Lung microvascular endothelial cell (primary cell): ENCODE measurements around the gene TTYH2. TPM values are rescaled to one million over a fixed set of nuclear protein-coding genes. Genes with fewer than 3 reads are reported as not detected.

Experiments
- DNase-seq, 2 donors: peaks; one replicate each; pipeline versions ENCODE4 v3.0.0 to v3.0.0-alpha.2; 2010; ENCODE audit warnings: low read depth in 2 of 2
- total RNA-seq: library from RNA; depleted of rRNA; stranded (reverse); fragments of >200 nt; gene quantifications from 2 replicates; pipeline ENCODE4 v1.2.1, GENCODE V29; 2014

TTYH2 gene
- total RNA-seq, 1 donor from 2014 or later: 0.40 TPM

DNA sequence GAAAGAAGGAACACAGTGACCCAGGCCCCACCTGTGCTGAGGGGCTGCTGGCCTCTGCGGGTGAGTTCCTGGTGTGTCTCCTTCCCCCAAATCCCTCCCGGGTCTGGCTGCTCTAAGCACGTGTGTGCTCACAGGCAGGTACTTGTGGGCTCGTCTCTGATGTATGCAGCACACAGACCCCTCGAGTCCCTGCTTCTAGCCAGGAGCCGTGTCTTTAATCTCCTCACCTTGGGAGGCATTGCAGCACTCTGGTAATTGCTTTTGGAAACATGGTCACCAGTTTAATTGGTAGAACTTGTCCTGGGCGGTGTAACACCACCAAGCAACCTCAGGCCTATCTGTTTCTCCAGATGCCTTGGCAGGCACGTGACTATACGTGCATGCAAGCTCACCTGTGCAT is 18.7 kb upstream of the TTYH2 start:
- DNase-seq: no peak

DNA sequence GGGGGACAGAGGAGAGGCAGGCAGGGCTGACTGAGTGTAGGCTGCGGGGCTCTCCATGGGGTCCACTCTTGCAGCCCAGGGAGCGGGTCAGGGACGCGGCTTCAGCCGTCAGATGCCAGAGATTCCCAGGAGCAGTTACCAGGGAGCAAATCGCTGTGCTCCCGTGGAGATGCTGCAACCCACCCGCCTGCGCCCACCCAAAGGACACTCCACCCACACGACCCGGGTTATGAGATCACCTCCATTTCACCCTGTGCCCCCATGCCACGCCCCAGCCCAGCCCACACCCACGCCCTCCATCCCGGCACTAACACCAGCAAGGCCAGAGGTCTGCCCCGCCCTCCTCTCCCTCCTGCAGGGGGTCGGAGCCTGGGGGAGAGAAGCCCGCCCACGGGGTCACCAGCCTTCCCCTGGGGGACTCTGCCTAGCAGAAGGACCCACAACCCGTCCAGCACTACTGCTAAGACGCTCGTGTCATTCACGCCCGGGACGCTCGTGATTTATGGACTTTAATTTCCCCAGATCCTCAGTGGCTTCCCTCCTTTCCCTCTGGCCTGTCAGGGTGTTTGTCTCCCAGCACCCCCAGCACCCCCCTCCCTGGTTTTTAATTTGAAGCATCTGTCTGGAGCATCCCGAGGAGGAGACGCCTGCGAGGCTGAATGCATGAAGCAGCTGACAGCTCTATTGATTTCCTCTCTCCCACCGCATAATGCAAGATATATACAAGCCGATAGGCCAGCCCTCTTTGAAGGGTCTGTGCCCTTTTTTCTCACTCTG is 16.6 kb upstream of the TTYH2 start:
- DNase-seq: no peak

DNA sequence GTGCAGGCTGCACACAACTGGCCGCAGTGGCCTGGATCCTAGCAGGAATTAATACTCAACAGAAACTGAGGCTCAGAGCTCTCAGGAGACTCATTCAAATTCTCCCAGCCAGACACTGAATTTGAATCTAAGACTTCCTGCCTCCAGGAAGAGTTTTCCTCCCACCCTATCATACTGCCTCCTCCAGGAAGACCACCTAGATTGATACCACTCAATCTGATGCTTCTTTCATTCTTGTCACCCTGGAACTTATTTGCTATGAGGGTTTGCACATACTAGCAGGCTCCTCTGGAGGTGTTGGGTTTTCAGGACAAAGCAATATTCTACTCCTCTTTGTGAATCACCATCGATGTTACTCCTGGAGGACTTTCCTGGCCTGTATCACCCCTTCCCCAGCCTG is 15.6 kb upstream of the TTYH2 start:
- DNase-seq: no peak

GRCh38 chr17:74198694-74199093 is 14.7 kb upstream of the TTYH2 start:
- DNase-seq: no peak

DNA sequence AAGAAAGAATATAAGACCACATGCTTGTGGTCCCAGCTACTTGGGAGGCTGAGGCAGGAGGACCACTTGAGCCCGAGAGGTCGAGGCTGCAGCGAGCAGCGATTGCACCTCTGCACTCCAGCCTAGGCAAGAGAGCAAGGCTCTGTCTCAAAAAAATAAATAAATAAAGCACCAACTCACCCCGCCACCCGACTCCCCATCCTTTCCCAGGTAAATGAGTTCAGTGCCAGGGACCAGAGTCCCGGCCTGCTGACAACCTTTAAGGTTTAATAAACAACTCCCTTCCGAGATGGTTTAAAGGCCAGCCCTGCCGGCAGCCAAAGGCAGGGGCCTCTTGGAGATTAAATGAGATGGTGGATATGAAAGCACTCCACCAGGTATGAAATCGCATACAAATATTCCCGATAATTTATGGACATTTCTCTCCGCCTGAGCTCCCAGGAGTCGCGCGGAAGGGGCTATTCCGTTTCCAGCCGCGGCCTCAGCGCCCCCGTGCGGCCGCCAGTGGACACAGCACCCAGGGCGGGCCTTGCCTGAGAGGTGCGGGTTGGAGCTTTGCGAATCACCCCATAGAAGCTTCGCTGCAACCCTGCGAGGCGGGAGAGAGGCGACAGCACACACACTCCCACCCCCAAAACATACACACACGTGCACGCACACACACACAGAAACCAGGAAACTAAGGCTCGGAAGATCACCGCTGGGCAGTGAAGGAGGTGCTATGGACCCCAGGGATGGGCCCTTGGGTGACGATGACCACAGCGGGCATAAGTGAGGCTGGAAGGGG is 13.9 kb upstream of the TTYH2 start:
- DNase-seq: peak; percentile 55 to 69

- DNase-seq: no peak
These were observed 13.3 kb upstream of the TTYH2 start for GRCh38 chr17:74200112-74200511.

DNA sequence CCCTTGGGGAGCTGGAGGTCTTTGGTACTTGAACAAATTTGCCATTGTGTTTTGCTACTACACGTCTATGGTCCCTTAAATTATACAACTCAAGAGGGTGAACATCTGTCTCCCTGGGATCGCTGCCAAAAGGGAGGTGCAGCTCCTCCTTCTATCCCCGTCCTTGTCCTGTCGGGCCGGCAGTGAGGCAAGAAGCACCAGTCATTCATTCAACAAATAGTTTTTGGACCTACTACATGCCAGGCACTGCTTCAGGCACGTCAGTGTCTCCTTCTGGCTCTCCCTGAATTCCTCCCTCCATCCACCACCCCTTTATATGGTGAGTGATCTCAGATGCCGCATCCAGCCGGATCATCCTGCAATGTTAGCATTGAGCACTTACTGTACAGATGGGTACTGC is 12.1 kb upstream of the TTYH2 start:
- DNase-seq: no peak

GRCh38 chr17:74201948-74202347 is 11.4 kb upstream of the TTYH2 start:
- DNase-seq: no peak

GRCh38 chr17:74202938-74203337 is 10.4 kb upstream of the TTYH2 start:
- no peak for DNase-seq

GRCh38 chr17:74203439-74204240 is 9.7 kb upstream of the TTYH2 start, which contains the start of gene RPL38:
Gene RPL38 (plus strand): TSS chr17:74203678. CDS start chr17:74203956, 278 bp downstream.
- DNase-seq: peak; percentile 99

- DNase-seq: no peak
These were observed 8.9 kb upstream of the TTYH2 start for GRCh38 chr17:74204474-74204873.

GRCh38 chr17:74205274-74205673 is 8.1 kb upstream of the TTYH2 start:
- DNase-seq: no peak

- DNase-seq: no peak
These were observed 7.0 kb upstream of the TTYH2 start for GRCh38 chr17:74206332-74206818.

DNA sequence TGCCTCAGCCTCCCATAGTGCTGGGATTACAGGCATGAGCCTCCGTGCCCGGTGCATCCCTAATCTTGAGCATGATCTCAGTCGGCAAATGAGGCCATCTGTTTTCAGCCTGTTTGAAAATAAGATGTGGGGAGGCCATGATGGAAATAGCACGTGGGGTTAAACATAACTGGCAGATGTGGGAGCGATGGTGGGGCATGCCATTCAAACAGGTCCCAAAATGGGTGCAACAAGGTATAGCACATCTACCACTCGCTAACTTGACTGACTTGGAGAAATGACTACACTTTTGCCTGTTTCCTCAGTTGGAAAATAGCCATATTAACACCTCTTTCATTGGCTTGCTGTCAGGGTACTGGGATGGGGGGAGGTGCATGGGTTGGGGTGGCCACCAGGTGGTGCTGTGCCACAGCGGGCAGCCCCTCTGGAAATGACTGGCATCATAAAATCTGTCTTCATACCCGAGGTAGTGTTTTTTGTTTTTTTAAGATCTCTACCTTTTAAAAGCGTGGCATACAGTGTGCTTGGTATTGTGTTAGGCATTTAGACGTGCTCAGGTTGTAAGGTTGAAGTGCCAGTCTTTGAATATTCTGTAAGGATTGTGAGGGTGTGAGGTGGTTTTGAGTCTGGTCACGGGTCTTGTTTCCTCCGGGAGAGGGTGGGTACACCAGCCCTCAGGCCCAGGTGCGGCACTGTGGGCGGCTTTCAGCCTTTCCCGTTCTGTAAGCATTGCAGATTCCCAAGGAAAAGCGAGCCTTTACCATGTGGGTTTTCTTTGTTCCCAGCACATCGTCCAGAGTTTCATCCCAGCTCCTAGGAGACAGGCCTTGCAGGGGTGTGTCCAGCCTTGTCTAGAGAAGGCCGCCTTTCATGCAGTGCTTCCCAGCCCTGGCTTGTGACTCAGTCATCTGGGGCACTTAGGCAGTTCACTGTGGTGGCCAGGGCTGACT is 2.9 kb upstream of the TTYH2 start:
- DNase-seq: peak; percentile 71 to 82

- DNase-seq: no peak
These were observed 2.0 kb upstream of the TTYH2 start for GRCh38 chr17:74211141-74211911.

DNA sequence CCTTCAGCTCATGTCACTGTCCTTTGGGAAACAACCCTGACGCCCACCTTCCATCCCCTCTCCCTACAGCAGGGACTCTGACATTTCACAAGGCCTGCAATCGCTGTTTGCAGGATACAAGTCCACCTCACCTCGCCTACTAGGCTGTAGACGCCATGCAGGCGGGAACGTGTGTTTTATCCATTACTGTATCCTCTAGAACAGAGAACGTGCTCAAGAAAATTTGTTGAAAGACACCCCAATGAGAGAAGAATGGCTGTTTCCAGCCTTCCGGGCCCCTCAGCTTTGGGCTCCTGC is 1.5 kb upstream of the TTYH2 start:
- no peak for DNase-seq

GRCh38 chr17:74212209-74212912 is 1.0 kb upstream of the TTYH2 start:
- DNase-seq: no peak

- DNase-seq: no peak
These were observed 555 bp downstream of the TTYH2 start for GRCh38 chr17:74213861-74214391.
